HAP-1 (cell line): Measurements from ENCODE around the gene BBS9.
A peak's percentile ranks its signal among the peaks of the same experiment; 100 is the strongest.
"Not testable (repeated sequence)": the region's sequence is repeated elsewhere in the genome, so short reads cannot be mapped to it uniquely, and the experiment has no call there.

Experiments used
- DNase-seq, 2 experiments: peaks; one replicate each; pipeline ENCODE4 v3.0.0-alpha.2; 2016 to 2020; ENCODE audit warnings: low spot score in 2 of 2
- H3K27me3 ChIP-seq: fragments of 250-450 bp; sonication (Bioruptor Pico); 2 replicates; pipeline ENCODE4 v1.5.1; 2020; ENCODE audit warnings: low read depth, mild to moderate bottlenecking, moderate library complexity
- H3K36me3 ChIP-seq: fragments of 250-450 bp; sonication (Bioruptor Pico); replicated peaks from 2 replicates; pipeline ENCODE4 v1.5.1; 2020; ENCODE audit warnings: mild to moderate bottlenecking
- H3K4me1 ChIP-seq: fragments of 250-450 bp; sonication (Bioruptor Pico); 2 replicates; pipeline ENCODE4 v1.5.1; 2020; ENCODE audit warnings: mild to moderate bottlenecking
- H3K4me3 ChIP-seq: fragments of 250-450 bp; sonication (Bioruptor Pico); 2 replicates; pipeline ENCODE4 v1.5.1; 2020; ENCODE audit warnings: mild to moderate bottlenecking, moderate library complexity
- H3K9me3 ChIP-seq: fragments of 250-450 bp; sonication (Bioruptor Pico); 2 replicates; pipeline ENCODE4 v1.5.1; 2020; ENCODE audit warnings: mild to moderate bottlenecking, moderate library complexity
- in situ Hi-C: fragments of 300-500 bp; cut with MboI; formaldehyde crosslinking; loops from 3 replicates; pipeline ENCODE4 v1.14.3; 2020; ENCODE audit warnings: low sequenced_read_pairs, inconsistent platforms, mixed read lengths

Gene BBS9

DNA sequence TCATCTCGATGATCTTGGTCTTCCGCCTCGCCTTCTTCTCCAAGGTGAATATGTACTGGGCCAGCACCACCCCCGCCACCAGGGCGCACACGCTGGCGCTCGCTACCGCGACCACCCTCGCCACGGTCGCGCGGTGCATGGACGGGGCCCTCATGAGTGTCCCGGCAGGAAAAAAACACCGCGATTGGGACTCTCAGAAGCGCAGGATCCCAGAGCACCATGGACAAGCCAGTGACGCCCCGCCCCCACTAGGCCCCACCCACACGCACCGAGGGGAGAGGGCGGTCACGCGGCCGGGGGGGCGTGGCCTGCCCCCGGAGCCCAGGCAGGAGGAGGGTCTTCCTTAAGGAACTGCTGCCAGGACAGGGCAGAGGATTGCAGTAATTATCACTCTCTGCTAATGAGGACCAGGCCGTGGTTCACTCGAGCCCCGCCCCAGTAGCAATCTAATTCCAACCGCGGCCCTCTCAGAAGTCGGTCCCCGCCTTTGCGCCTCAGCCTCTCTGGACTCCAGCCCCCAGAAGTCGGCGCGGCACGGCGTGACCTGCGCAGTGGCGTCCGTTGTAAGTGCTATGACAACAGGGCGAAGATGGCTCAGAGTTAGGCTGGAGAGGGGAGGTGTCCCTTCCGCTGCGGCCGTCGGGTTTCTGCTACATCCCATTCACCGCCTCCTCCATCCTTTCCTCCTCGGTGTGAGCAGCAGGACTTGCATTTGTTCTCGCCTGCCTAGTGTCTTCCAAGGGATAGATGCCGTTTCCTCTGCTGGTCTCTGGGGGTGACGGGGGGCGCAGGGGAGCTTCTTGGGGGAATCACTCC, at the start of gene BBS9:
Gene BBS9, plus strand, starts transcription at position 575 of the 816 bp plus-strand sequence. CDS start 16,689 bp downstream, outside the sequence.
- no peaks in the 10 kb centered on the region for H3K9me3 ChIP-seq

DNA sequence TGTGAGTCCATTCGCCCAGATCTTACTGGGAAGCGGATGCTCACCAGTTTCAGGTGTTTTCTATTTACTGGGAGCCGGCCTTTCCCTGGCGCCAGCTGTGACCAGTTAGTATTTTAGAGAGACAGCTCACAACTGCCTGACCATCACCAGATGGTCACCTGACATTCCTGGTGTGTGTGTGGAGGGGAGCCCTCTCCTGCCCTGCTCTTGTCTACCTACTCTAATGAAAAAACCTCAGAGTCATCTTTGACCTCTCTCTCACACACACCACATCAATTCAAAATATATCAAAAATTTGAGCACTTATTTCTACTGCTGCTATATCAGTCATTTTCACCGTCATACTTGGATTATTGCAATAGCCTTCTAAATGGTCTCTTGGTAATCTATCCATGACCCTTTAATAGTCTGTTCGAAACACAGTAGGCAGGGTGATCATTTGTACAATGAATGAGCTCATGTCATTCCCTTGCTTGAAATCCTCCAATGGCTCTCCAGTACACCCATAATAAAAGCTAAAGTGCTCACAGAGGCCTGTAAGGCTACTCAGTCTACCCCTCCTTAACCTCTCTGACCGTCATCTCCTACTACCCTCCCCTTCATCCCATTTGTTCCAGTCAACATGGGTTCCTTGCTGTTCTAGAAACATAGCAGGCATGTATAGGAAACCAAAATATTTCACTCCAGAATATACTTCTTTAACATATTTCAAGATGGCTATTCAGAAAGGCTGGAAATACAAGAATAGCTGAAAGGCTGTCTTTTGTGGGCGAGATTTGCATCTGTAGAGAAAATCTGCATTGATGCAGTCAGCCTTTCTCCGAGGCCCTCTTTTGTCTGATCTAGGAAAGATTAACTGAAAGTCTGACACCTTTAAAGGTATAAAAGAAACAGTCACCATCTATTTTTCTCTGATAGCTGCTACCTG, 49.3 kb upstream of the BBS9 start:
- Histone ChIP-seq H3K4me1 (peaks cover 20% of the 10 kb centered on the region), H3K4me3 (no peak overlapping the region), H3K9me3 (no peaks in the 10 kb centered on the region), H3K27me3 (no peaks in the 10 kb centered on the region), H3K36me3 (no peaks in the 10 kb centered on the region)
- peak; percentile 68 to 88 for DNase-seq
- in situ Hi-C loops = no loop called here

More for the DNA sequence above, at the start of gene BBS9:
- in situ Hi-C loops = no loop called here
- peak; percentile 91 to 97 for DNase-seq
- H3K4me3 ChIP-seq = peak within 1 kb of the TSS; percentile 65
- H3K4me1 ChIP-seq = peaks cover 11% of the 10 kb centered on the region
- H3K36me3 ChIP-seq = no peaks in the 10 kb centered on the region
- 0 out of 2 replicates have a peak, but pooled peaks cover 2% of the 10 kb centered on the region for H3K27me3 ChIP-seq

DNA sequence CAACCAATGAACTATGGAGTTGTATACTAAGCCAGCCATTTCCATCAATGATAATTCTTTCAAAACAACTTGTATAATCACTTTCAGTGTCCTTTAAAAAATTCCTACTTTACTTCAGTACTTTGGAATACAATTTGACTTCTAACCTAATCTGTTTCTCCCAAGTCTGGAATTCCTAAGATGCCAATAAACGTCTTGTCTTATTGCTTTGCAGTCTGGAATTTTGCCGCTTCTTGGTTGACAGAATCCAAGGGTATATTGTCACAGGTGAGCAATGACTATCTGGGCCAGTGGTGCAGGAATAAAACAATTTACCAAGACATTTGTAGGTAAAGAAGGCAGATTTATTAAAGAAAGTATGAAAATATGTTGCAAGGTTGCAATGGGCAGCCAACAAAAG, 42.0 kb upstream of the BBS9 start:
- in situ Hi-C loops = no loop called here
- Histone ChIP-seq H3K4me1 (no peaks in the 10 kb centered on the region), H3K4me3 (no peak overlapping the region), H3K36me3 (no peaks in the 10 kb centered on the region), H3K27me3 (no peaks in the 10 kb centered on the region), H3K9me3 (no peaks in the 10 kb centered on the region)
- no peak for DNase-seq

DNA sequence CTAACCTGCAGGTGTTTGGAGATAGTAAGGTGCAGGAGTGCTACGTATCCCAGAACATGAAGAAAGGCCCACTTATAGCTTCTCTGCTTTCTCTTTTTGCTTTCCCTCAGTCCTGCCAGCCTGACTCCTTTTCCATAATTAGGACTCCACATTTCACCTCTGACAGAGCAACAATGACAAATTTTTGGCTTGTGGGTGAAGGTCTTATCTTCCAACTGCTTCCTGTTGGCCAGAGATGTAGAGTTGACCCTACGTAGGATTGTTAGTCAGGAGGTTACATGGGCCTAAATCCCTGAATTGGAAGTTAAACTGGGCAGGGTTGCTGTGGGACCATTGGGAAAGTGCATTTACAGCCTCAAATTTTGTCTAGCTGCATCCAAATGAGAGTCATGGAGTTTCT, 41.5 kb upstream of the BBS9 start:
- no peaks in the 10 kb centered on the region for H3K9me3 ChIP-seq
- in situ Hi-C loops = no loop called here

DNA sequence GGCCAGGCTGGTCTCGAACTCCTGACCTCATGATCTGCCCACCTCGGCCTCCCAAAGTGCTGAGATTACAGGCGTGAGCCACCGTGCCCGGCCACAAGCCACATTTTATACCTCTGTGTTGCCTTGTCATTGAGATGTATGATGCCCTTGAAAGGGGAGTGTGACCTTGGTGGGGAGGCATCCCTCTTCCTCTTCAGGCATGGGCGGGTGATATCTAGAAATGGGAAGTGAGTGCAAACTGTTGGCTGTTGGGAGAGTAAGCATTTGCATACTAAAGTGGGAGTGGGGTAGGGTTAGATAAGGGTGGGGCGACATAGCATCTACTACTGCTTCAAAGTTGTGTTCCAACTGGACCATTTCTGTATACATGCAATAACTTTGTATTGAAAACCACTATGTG, 40.2 kb upstream of the BBS9 start:
- no peak for DNase-seq
- in situ Hi-C loops = no loop called here
- Histone ChIP-seq H3K9me3 (no peaks in the 10 kb centered on the region), H3K4me1 (no peaks in the 10 kb centered on the region), H3K4me3 (no peak overlapping the region), H3K36me3 (peaks cover 4% of the 10 kb centered on the region), H3K27me3 (no peaks in the 10 kb centered on the region)

More for the DNA sequence above, 41.5 kb upstream of the BBS9 start:
- Histone ChIP-seq H3K27me3 (no peaks in the 10 kb centered on the region), H3K4me3 (no peak overlapping the region), H3K36me3 (no peaks in the 10 kb centered on the region), H3K4me1 (no peaks in the 10 kb centered on the region)
- DNase-seq = no peak

DNA sequence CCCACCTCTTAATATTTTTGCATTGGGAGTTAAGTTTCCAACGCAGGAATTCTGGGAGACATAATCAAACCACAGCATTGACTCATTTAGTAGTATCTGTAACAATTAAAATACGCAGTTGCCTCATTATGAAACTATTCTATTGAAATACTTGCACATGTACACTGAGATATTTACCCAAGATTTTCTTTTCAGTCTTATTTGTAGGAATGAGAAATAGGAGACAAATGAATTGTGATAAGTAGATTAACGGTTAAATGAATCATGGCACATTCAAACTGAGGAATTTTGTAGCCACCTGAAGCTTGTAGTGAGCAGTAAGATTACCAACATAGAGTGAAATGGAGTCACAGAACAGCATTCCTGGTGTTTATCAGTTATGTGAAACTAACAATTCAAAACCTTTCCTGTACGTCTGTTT, 38.2 kb upstream of the BBS9 start:
- Histone ChIP-seq H3K9me3 (no peaks in the 10 kb centered on the region), H3K27me3 (no peaks in the 10 kb centered on the region), H3K4me3 (no peak overlapping the region), H3K4me1 (no peaks in the 10 kb centered on the region), H3K36me3 (peaks cover 19% of the 10 kb centered on the region)
- in situ Hi-C loops = no loop called here
- no peak for DNase-seq

DNA sequence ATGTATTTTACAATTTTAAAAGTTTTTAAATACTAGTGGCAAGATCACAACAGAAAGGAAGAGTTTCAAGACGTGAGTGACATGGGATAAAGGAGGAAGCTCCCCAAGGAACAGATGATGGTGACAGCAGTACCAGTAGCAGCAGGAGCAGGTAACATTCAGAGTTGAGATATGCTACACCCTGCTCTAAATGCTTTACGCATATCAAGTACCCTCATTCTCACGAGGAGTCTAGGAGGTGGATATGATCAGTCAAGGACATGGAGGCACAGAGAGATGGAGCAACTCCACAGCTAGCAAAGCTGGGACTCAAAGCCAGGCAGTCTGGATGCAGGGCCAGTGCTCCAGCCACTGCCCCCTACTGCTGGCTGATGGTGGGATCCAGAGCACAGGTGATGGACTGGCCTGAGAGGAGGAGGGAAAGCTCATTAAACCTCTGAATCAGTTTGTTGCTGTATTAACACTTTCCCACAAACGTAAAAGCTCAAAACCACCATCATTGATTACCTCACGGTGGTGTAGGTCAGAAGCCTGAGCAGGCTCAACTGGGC, 37.6 kb upstream of the BBS9 start:
- Histone ChIP-seq H3K4me1 (no peaks in the 10 kb centered on the region), H3K4me3 (no peak overlapping the region), H3K27me3 (no peaks in the 10 kb centered on the region), H3K9me3 (no peaks in the 10 kb centered on the region), H3K36me3 (peaks cover 25% of the 10 kb centered on the region)
- in situ Hi-C loops = no loop called here
- peak in 1 of 2 experiments; percentile 26 for DNase-seq

DNA sequence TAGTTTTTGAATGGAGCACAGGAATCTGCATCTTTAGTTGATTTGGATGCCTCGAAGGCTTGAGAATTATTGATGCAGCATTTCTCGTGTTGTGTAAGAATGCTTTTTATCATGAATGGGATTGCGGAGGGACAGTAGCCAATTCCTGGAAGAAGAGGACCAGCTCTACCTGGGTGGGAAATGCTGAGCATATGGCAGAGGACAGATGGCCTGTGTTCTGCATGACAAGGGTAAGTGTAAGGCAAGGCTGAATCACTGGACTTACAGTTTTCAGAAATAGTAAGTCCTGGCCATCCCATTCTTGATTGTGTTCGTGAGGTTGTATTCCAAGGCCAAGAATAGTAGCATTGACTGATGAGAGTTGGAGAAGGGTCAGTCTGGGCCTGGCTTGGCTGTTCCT, 36.1 kb upstream of the BBS9 start:
- no peaks in the 10 kb centered on the region for H3K4me1 ChIP-seq
- H3K4me3 ChIP-seq = no peak overlapping the region
- H3K36me3 ChIP-seq = peaks cover 39% of the 10 kb centered on the region
- in situ Hi-C loops = no loop called here
- no peaks in the 10 kb centered on the region for H3K9me3 ChIP-seq
- H3K27me3 ChIP-seq = no peaks in the 10 kb centered on the region
- no peak for DNase-seq

DNA sequence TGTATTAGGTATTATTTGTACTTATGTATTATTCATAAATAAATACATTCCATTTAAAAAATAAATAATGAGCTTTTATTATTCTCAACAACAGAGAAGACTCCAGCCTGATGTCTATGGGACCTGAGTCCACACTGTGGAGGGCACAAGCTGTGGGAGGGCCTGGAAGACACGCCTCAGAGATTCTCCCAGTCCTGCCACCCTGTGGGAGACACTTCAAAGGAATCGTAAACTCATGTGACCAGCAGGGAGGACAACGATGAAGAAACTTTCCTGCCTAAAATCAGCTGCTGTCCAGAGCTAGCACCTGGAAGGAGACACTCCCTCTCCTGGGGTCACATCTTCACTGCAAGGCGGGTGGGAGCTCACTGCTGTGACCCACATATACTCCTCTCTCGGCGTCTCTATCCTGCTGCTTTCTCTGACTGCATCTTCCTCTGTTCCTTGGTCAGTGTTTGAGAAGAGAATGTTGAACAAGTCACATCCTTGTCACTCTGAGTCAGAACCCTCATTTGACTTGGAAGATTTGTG, 34.6 kb upstream of the BBS9 start:
- H3K4me3 ChIP-seq, H3K9me3 ChIP-seq, H3K27me3 ChIP-seq, H3K4me1 ChIP-seq, DNase-seq, in situ Hi-C loops: not testable (repeated sequence)
- peaks cover 52% of the 10 kb centered on the region for H3K36me3 ChIP-seq

DNA sequence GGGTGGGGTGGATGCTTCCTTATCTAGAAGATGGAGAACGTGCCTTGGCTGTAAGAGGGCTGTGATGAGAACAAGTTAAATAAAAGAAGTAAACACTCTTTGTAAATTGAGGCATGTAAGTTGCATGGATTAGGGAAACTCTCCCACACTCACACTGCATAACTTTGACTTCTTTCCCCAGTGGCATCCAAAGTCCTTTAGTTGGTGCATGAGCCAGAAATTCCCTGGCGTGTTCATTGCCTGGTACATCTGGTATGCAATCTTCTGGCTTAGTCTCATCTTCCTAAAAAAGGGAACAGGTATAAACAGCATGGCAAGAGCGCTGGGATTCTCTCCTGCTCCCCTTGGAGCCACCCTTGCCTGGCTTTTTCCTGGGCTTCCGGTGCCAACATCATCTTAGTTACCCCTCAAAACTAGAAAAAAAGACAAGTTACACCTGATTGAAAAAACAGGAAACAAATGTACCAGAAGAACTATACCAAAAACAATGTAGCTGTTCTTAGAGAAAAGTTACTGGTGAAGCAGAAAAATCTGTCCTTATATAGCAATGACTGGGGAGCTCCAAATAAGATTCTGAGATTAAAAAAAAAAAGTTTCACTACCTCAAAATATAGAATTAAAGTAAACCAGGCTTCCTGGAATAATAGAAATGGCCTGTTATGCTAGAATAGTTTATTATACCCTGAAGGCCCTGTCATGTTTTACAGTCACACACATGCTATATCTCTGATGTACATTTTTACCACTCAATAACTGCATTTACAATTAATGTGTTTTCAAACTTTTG, 30.0 kb upstream of the BBS9 start:
- DNase-seq = no peak
- in situ Hi-C loops = no loop called here

DNA sequence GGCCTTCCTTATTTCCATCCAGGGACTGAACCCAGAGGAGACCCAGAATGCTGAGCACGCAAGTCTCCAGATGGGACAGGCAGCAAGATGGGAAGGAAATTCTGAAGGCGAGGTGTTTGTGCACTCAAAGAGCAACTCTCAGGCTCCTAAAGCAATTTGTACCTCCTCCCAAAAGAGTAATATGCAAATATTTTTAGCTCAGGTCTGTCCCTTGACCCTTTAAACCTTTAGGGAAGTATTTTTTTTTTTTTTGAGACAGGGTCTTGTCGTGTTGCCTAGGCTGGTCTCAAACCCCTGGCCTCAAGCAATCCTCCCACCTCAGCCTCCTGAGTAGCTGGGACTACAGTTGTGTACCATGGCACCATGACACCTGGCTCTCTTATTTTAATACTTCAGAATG, 28.6 kb upstream of the BBS9 start:
- no peak for DNase-seq
- H3K27me3 ChIP-seq = no peaks in the 10 kb centered on the region
- H3K9me3 ChIP-seq = no peaks in the 10 kb centered on the region
- H3K4me3 ChIP-seq = no peak overlapping the region
- no peaks in the 10 kb centered on the region for H3K4me1 ChIP-seq
- peaks cover 62% of the 10 kb centered on the region for H3K36me3 ChIP-seq
- in situ Hi-C loops = no loop called here

More for the DNA sequence above, 30.0 kb upstream of the BBS9 start:
- H3K4me1 ChIP-seq = no peaks in the 10 kb centered on the region
- H3K4me3 ChIP-seq = no peak overlapping the region
- H3K9me3 ChIP-seq = no peaks in the 10 kb centered on the region
- peaks cover 72% of the 10 kb centered on the region for H3K36me3 ChIP-seq
- H3K27me3 ChIP-seq = no peaks in the 10 kb centered on the region

DNA sequence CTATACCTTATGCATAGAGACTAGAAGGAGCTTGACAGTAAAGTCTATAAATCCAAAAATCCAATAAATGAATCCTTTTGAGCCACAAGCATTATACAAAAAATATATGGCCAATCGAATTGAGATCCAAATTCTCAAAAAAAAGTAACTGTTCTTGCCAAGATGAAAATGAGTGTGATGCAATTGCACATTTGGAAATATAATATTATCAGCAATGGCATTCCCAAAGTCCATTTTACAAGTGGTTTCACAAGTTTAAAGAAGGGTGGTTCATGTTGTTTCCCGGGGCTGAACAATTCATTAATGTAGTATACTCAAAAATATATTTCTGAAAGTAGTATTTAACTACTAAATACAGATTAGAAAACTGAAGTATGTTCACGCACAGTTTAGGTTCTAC, 27.5 kb upstream of the BBS9 start:
- in situ Hi-C loops = no loop called here
- no peaks in the 10 kb centered on the region for H3K9me3 ChIP-seq
- no peak for DNase-seq
- H3K27me3 ChIP-seq = no peaks in the 10 kb centered on the region
- no peak overlapping the region for H3K4me3 ChIP-seq
- no peaks in the 10 kb centered on the region for H3K4me1 ChIP-seq
- peaks cover 52% of the 10 kb centered on the region for H3K36me3 ChIP-seq
